ENCODE measurements around the gene PROCR.
"Not testable (repeated sequence)": the region's sequence is repeated elsewhere in the genome, so short reads cannot be mapped to it uniquely, and the experiment has no call there.

The PROCR gene

DNA sequence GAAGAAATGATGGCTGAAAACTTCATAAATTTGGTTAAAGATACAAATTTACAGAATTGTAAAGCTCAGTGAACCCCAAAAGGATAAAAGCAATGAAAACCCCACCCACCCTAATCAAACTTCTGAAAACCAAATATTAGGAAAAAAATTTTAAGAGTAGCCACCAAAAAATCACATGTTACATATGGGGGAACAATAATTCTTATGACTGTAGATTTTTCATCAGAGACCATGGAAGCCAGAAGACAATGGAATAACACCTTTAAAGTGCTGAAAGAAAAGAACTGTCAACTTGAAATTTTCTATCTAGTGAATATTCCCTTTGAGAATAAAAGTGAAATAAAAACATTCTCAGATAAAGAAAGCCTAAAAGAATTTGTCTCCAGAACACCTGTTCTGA, 24.4 kb downstream of the PROCR start:
- no peak for DNase-seq

DNA sequence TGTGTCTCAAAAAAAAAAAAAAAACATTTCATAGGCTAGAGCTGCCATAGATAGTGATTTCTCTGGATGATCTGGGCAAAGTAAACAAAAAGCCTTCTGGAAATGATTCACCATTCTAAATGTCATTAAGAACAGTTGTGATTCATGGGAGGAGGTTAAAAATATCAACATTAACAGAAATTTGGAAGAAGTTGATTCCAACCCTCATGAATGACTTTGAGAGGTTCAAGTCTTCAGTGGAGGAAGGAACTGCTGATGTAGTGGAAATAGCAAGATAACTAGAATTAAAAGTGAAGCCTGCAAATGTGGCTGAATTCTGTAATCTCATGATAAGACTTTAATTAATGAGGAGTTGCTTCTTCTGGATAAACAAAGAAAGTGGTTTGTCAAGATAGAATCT, 27.9 kb downstream of the PROCR start:
- DNase-seq, result no peak

DNA sequence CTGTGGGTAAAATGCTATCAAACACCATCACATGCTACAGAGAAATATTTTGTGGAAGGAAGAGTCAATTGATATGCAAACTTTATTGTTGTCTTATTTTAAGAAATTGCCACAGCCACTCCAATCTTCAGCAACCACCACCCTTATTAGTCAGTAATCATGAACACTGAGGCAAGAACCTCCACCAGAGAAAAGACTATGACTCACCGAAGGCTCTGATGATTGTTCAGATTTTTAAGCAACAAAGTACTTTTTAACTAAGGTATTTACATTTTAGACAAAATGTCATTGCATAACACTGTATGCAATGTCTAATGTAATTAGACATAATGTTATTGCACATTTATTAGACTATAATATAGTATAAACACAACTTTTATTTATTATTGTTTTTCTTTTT, 28.4 kb downstream of the PROCR start:
- no peak for DNase-seq

DNA sequence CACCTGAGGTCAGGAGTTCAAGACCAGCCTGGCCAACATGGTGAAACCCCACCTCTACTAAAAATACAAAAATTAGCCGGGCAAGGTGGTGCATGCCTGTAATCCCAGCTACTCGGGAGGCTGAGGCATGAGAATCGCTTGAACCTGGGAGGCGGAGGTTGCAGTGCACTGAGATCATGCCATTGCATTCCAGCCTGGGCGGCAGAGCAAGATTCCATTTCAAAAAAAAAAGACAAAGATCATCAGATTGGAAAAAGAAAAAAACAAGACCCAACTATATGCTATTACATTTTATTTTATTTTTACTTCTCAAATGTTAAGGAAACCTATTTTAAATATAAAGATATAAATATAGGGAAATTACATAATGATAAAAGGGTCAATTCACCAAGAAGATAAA, 29.6 kb downstream of the PROCR start:
- not testable (repeated sequence) for DNase-seq

DNA sequence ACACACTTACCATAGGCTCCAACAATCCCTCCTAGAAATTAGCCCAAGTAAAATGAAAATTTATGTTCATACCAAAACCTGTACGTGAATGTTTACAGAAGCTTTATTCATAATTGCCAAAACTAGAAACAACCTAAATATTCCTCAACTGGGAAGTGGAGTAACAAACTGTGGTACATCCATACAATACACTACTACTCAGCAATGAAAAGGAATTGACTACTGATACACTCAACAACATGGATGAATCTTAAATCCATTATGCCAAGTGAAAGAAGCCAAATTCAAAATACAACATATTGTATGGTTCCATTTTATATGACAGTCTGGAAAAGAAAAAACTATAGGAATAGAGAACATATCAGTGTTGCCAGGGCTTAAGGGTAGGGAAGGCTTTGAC, 34.9 kb downstream of the PROCR start:
- DNase-seq, result no peak

DNA sequence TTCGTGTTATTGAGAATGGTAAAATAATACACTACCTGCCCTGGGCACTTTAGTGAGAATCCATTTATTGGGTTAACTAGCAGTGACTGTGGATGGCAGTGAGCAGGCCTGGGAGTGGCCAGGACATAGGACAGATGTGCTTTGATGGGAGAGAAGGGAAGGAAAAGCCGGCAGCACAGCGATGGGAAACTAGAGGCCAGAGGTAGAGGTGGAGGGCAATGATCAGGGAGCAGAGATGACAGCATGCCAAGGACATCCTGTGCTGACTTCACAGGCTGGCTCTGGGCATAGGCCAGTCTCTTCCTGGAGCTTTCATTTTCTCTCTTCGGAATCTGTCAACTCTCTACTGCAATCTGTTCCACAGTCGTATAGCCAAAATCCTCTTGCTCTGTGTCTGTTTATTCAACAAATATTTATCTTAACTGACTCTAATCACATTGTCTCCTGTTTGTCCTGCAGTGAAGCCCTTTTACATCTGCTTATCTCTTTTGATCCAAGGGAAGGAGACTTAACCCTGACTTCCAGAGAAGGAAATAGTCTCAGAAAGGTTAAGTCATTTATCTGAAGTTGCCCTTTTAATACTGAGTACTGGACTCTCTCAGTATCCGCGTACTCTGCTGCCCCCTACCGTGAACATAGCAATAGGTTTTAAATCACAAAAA, 36.2 kb downstream of the PROCR start:
- peak; percentile 82 for DNase-seq

DNA sequence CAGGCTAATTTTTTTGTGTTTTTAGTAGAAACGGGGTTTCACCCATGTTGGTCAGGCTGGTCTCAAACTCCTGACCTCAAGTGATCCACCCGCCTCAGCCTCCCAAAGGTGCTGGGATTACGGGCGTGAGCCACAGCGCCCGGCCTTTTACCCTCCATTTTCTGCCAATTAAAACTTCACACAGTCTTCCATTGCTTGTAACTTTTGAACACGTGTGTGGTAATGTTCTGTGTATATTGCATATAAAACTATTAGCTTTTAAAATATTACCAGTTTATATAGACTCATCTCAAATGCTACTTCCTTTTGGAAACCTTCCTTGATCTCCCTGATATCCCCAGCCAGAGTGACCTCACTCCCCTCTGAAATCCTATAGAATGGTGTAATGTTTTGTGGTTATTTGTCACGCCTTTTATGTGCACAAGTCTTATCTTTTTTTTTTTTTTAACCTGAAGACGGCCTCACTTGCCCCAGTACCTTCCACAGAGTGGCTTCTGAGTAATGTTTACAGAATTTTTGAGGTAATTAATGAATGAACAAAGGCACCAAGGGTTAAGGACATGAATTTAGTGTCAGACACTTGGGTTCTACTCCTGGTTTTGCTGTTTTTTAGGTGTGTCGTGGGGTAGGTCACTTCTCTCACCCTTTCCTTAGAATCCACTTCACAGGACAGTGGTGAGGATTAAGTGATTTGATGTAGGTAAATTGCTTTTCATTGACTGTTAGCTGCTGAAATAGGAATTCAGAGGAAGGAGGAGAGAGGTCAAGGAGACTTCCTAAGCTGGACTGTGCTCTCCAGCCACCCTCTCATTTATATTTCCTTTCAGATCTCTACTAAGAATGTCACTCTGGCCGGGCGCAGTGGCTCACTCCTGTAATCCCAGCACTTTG, 43.4 kb downstream of the PROCR start:
- no peak for DNase-seq

DNA sequence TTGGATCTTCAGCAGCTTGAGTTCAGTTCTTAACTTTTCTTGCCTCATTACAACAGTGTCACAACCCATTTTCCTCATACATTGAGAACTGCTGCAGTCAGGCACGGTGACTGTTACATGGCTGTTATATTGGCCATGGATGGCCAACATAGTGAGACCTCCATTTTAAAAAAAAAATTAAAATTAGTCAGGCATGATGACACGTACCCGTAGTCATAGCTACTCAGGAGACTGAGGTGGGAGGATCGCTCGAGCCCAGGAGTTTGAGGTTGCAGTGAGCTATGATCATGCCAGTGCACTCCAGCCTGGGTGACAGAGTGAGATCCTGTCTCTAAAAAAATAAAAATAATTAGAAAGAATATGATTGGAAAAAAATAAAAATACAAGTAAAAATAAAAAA, 44.7 kb downstream of the PROCR start:
- no peak for DNase-seq

DNA sequence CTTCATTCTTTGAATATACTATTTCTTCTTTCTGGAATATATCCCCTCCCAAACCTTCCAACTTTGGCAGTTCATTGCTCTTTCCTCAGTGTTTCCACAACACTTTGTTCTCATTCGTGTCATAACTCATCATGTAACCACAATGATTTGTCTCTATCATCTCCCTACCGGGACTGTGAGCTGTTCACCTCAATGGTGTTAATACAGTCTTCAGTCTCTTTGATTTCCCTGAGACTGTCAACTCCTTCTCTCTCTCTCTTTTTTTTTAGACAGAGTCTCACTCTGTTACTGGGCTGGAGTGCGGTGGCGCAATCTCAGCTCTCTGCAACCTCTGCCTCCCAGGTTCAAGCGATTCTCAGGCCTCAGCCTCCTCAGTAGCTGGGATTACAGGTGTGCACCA, 52.1 kb downstream of the PROCR start:
- no peak for DNase-seq

DNA sequence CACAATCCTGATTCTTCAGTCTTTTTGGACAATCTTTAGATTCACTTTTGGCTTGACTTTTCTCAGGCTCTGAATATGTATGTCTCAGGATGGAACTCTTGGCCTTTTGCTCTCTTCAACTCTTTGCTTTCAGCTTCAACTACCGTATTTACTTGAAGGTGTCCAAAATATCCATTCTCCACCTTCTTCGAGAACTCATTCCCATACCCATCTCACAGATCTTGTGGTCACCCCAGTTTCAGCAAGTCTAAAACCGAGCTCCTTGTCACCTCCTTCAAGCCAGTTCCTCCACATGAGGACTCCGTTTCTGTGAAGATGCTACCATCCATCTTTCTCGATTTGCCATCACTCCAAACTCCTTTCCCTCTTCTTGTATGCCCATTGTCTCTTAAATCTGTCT, 52.7 kb downstream of the PROCR start:
- no peak for DNase-seq

DNA sequence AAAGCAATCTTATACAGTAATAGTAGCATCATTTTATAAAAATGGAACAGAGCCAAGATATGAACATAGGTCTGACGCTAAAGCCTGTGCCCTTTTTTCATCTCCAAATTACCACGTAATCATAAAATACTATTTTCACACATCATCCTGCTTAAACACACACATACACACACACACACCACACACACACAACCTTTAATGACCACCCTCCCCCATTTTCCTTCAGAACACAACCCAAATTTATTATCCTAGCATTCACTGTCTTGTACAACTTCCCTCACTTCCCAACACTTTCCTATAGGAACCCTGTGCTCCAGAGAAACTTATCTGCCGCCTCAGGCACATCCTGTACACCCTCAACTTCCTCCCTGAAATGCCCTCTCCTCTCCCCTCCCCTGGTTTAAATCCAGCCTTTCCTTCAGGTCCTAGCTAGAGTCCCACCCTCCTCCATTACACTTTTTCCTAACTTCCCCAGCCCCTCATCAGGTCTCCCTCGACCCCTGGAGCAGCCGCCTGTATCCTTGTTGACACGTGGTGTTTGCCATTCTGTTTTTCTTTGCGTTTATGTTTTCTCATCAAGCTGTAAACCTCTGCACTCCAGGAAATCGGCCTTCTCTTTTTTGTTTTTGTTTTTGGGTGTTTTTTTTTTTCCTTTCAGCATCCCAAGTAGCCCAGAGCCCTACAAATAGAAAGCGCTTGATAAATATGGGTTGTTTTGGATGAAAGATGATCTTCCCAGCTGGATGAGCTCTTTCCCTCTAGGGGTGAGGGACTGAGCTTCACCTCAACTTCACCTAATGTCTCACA, 53.6 kb downstream of the PROCR start:
- DNase-seq, result no peak

DNA sequence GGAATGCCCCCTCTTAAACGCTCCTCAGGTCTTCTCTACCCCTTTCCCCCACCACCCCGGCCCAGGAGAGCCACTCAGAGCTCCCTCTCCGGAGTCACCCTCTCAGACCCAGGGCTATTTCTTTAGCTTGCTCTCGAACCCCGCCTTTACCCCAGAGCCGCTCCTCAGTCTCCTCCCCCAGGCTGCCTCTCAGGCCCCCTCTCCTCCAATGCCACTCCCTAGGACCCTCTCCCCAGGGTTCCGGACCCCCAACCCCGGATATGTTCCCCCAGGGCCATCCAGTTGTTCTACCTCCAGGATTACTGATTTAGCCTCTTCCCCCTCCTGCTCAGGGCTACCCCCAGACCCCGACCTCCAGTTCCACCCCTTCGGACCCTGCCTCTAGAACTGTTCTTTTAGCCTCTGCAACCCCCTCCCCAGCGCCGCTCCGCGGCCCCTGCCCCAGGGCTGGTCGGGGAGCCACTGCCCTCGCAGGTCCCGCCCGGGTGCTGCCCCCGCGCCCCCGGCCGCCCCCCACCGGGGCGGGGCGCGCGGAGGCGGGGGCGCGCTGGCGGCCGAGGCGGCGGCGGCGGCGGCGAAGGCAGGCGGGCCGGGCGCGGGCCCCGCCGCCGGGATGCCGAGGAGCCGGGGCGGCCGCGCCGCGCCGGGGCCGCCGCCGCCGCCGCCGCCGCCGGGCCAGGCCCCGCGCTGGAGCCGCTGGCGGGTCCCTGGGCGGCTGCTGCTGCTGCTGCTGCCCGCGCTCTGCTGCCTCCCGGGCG, 54.4 kb downstream of the PROCR start, which contains the start of gene MMP24:
Gene MMP24 (plus strand): TSS at position 565 of the 758 bp plus-strand sequence. CDS start 49 bp downstream, at position 614.
- DNase-seq, result no peak
